ENCODE results near the gene USP22. TPM values are rescaled to one million over a fixed set of nuclear protein-coding genes. Genes with fewer than 3 reads are reported as not detected.

USP22 gene
- polyA plus RNA-seq, 3 donors = 20.4 to 69.9 (median 27.3) TPM

DNA sequence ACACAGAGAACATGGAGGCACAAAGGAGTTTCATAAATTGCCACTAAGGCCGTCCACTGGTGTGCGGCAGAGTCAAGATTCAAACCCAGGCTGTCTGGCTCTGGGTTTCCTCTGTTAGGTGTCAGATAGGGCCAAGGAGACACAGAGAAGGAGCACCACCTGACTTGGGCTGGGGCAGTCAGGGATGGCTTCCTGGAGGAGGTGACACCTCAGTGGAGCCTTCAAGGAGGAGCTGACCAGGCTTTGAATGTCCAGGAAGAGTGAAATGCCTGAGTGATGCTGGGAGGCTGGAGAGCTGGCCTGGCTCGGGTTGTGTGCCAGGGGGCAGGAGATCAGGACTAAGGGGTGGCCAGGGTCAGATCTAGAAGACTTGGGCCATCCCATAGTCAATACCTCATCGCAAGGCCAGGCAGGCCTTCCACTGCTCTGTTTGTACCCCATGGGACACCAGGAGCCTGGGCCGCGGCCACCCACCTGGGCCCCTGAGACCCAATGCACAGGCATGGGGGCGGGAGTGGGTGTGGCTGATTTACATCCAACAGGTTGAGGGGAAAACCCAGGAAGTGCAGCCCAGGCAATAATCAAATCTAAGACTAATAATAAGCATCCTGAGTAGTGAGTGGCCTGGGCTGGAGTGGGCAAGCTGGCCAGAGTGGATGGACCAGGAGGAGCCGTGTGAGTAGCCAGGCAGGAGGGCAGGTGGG lies 73.7 kb downstream of the USP22 start:
- 100% methylated on average over 4 of the region's 8 CpGs for WGBS (ENCODE audit: insufficient coverage)
- TF ChIP-seq, protein P1, sequence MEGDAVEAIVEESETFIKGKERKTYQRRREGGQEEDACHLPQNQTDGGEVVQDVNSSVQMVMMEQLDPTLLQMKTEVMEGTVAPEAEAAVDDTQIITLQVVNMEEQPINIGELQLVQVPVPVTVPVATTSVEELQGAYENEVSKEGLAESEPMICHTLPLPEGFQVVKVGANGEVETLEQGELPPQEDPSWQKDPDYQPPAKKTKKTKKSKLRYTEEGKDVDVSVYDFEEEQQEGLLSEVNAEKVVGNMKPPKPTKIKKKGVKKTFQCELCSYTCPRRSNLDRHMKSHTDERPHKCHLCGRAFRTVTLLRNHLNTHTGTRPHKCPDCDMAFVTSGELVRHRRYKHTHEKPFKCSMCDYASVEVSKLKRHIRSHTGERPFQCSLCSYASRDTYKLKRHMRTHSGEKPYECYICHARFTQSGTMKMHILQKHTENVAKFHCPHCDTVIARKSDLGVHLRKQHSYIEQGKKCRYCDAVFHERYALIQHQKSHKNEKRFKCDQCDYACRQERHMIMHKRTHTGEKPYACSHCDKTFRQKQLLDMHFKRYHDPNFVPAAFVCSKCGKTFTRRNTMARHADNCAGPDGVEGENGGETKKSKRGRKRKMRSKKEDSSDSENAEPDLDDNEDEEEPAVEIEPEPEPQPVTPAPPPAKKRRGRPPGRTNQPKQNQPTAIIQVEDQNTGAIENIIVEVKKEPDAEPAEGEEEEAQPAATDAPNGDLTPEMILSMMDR (IDR thresholded peaks at IDR 0.05) = no peak

DNA sequence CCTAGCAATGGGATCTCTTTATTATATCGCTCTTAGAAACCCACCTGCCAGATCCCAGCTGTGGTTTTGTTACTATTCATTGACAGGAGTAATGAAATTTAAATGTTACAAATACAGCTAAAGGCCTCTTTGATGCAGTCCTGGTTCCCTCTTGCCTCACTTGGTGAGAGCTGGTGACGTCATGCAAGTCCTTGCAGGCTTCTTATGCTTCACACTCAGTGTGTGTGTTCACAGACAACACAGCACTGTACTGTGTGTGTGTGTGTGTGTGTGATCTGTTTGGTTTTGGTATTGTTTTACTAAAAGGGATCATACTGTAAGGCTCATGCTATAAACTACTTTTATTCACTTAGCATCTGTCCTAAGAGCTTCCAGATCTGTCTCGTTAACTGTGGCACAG lies 75.0 kb downstream of the USP22 start:
- Histone ChIP-seq H2AFZ (ENCODE audit: insufficient read depth, low read depth, low read length, poor library complexity, severe bottlenecking) (no peak overlapping the region), H4K20me1 (ENCODE audit: insufficient read depth, low read length) (no peaks in the 10 kb centered on the region), H3K27me3 (ENCODE audit: control insufficient read depth in 2 of 2, insufficient read depth in 2 of 2, low read length in 2 of 2) (no peaks in the 10 kb centered on the region), H3K4me3 (replicated peaks in 1 of 3; ENCODE audit: low read depth in 2 of 3, low read length in 3 of 3) (no peak overlapping the region), H3K9ac (ENCODE audit: insufficient read depth, low read length, poor library complexity, severe bottlenecking) (no peak overlapping the region), H3K4me1 (ENCODE audit: control insufficient read depth in 1 of 2, insufficient read depth in 2 of 2, low read length in 2 of 2) (no peaks in the 10 kb centered on the region), H3K36me3 (replicated peaks in 1 of 2; ENCODE audit: control insufficient read depth in 1 of 2, insufficient read depth in 2 of 2, low read length in 2 of 2) (no peaks in the 10 kb centered on the region), H3K4me2 (replicated peaks; ENCODE audit: extremely low read depth, low read length, poor library complexity, severe bottlenecking) (no peak overlapping the region), H3K9me3 (replicated peaks in 1 of 2; ENCODE audit: control insufficient read depth in 1 of 2, insufficient read depth in 1 of 2, low read length in 2 of 2) (no peaks in the 10 kb centered on the region), H3K27ac (ENCODE audit: low read depth in 1 of 2, low read length in 2 of 2) (no peak overlapping the region), H3K79me2 (ENCODE audit: insufficient read depth, low read length) (no peaks in the 10 kb centered on the region)
- no peaks in the 10 kb centered on the region for H3K4me1 Mint-ChIP-seq
- WGBS (ENCODE audit: insufficient coverage) = 100% methylated on average over 2 of the region's 3 CpGs
- no peak overlapping the region for H3K27ac Mint-ChIP-seq
- DNase-seq = no peak
- intact Hi-C loops (cut with micrococcal nuclease) = no loop called here
- H3K36me3 Mint-ChIP-seq = no peaks in the 10 kb centered on the region
- TF ChIP-seq, protein P1 (IDR thresholded peaks at IDR 0.05) = no peak
- no peaks in the 10 kb centered on the region for H3K9me3 Mint-ChIP-seq
- H3K4me3 Mint-ChIP-seq = no peak overlapping the region
- peaks cover 6 to 8% (median 6%) of the 10 kb centered on the region in 3 donors for H3K27me3 Mint-ChIP-seq (ENCODE audit: low read depth in 3 of 3)

More for the DNA sequence above, 73.7 kb downstream of the USP22 start:
- no peaks in the 10 kb centered on the region for H3K9me3 Mint-ChIP-seq
- H3K79me2 ChIP-seq (ENCODE audit: insufficient read depth, low read length) = no peaks in the 10 kb centered on the region
- no peak overlapping the region for H2AFZ ChIP-seq (ENCODE audit: insufficient read depth, low read depth, low read length, poor library complexity, severe bottlenecking)
- H3K27ac Mint-ChIP-seq = no peak overlapping the region
- H3K4me1 Mint-ChIP-seq = no peaks in the 10 kb centered on the region
- H3K4me2 ChIP-seq (replicated peaks; ENCODE audit: extremely low read depth, low read length, poor library complexity, severe bottlenecking) = no peak overlapping the region
- H3K27ac ChIP-seq (ENCODE audit: low read depth in 1 of 2, low read length in 2 of 2) = no peak overlapping the region
- H3K4me3 ChIP-seq (replicated peaks in 1 of 3; ENCODE audit: low read depth in 2 of 3, low read length in 3 of 3) = no peak overlapping the region
- no peaks in the 10 kb centered on the region for H3K36me3 Mint-ChIP-seq
- H3K4me3 Mint-ChIP-seq = no peak overlapping the region
- H3K27me3 Mint-ChIP-seq (ENCODE audit: low read depth in 3 of 3) = peaks cover 2 to 8% (median 6%) of the 10 kb centered on the region in 3 donors
- H3K9ac ChIP-seq (ENCODE audit: insufficient read depth, low read length, poor library complexity, severe bottlenecking) = no peak overlapping the region
- H4K20me1 ChIP-seq (ENCODE audit: insufficient read depth, low read length) = no peaks in the 10 kb centered on the region
- H3K36me3 ChIP-seq (replicated peaks in 1 of 2; ENCODE audit: control insufficient read depth in 1 of 2, insufficient read depth in 2 of 2, low read length in 2 of 2) = no peaks in the 10 kb centered on the region
- intact Hi-C loops (cut with micrococcal nuclease) = no loop called here
- H3K27me3 ChIP-seq (ENCODE audit: control insufficient read depth in 2 of 2, insufficient read depth in 2 of 2, low read length in 2 of 2) = no peaks in the 10 kb centered on the region
- no peak for DNase-seq
- H3K9me3 ChIP-seq (replicated peaks in 1 of 2; ENCODE audit: control insufficient read depth in 1 of 2, insufficient read depth in 1 of 2, low read length in 2 of 2) = no peaks in the 10 kb centered on the region
- no peaks in the 10 kb centered on the region for H3K4me1 ChIP-seq (ENCODE audit: control insufficient read depth in 1 of 2, insufficient read depth in 2 of 2, low read length in 2 of 2)

All from CD14-positive monocyte (primary cell).